Mesendoderm (in vitro differentiated cells): Measurements from ENCODE around the gene P2RX3.
"Not testable (repeated sequence)": the region's sequence is repeated elsewhere in the genome, so short reads cannot be mapped to it uniquely, and the experiment has no call there.

Experiments used
- DNase-seq: peaks from one replicate; pipeline ENCODE4 v3.0.0; 2013
- H2AK5ac ChIP-seq: 2 replicates; pipeline ENCODE4 v1.6.1; 2013; ENCODE audit warnings: low read length, inconsistent platforms
- H2BK120ac ChIP-seq: 2 replicates; pipeline ENCODE4 v1.6.1; 2013; ENCODE audit warnings: low read depth, mild to moderate bottlenecking, low read length, moderate library complexity, mixed read lengths
- H2BK15ac ChIP-seq: replicated peaks from 2 replicates; pipeline ENCODE4 v1.6.1; 2013; ENCODE audit warnings: low read depth, mild to moderate bottlenecking, moderate library complexity
- H2BK5ac ChIP-seq: 2 replicates; pipeline ENCODE4 v1.6.1; 2013; ENCODE audit warnings: low read length, inconsistent platforms
- H3K18ac ChIP-seq: 2 replicates; pipeline ENCODE4 v1.6.1; 2013; ENCODE audit warnings: mild to moderate bottlenecking, low read length, mixed read lengths
- H3K23ac ChIP-seq: one replicate; pipeline ENCODE4 v1.6.1; 2013; ENCODE audit warnings: low read length
- H3K27ac ChIP-seq: 2 replicates; pipeline ENCODE4 v1.5.1; 2013; ENCODE audit warnings: low read depth, mild to moderate bottlenecking, inconsistent platforms, low read length, moderate library complexity
- H3K27me3 ChIP-seq: 2 replicates; pipeline ENCODE4 v1.6.1; 2013; ENCODE audit warnings: low read length, control low read depth, mild to moderate bottlenecking, inconsistent platforms; ENCODE audit not compliant: insufficient read depth, poor library complexity
- H3K36me3 ChIP-seq: 2 replicates; pipeline ENCODE4 v1.6.1; 2013; ENCODE audit warnings: low read length, inconsistent platforms; ENCODE audit not compliant: control insufficient read depth, insufficient read depth
- H3K4ac ChIP-seq: one replicate; pipeline ENCODE4 v1.6.1; 2013; ENCODE audit warnings: low read depth, mild to moderate bottlenecking, low read length, moderate library complexity
- H3K4me1 ChIP-seq: 2 replicates; pipeline ENCODE4 v1.6.1; 2013; ENCODE audit warnings: low read depth, low read length, inconsistent platforms; ENCODE audit not compliant: control insufficient read depth
- H3K4me2 ChIP-seq: 2 replicates; pipeline ENCODE4 v1.6.1; 2013; ENCODE audit warnings: low read length
- H3K4me3 ChIP-seq: 2 replicates; pipeline ENCODE4 v1.5.1; 2013; ENCODE audit warnings: mild to moderate bottlenecking, low read length
- H3K56ac ChIP-seq: one replicate; pipeline ENCODE4 v1.6.1; 2013; ENCODE audit warnings: low read length
- H3K79me1 ChIP-seq: 2 replicates; pipeline ENCODE4 v1.6.1; 2013; ENCODE audit warnings: low read length, inconsistent platforms
- H3K79me2 ChIP-seq: 2 replicates; pipeline ENCODE4 v1.6.1; 2013; ENCODE audit warnings: mild to moderate bottlenecking, low read length; ENCODE audit not compliant: control insufficient read depth, insufficient read depth
- H3K9ac ChIP-seq: 2 replicates; pipeline ENCODE4 v1.6.1; 2013; ENCODE audit warnings: low read length, inconsistent platforms
- H4K5ac ChIP-seq: one replicate; pipeline ENCODE4 v1.6.1; 2013; ENCODE audit warnings: low read length
- H4K8ac ChIP-seq: one replicate; pipeline ENCODE4 v1.6.1; 2013; ENCODE audit warnings: low read depth, mild to moderate bottlenecking, control low read depth, low read length, moderate library complexity
- WGBS: extraction: QIAGEN DNeasy Blood & Tissue Kit; methylation state at CpG from one replicate; pipeline ENCODE4 v1.1.7; 2013; ENCODE audit warnings: low lambda C conversion rate, missing lambda C conversion rate; ENCODE audit not compliant: insufficient coverage; ENCODE audit errors: extremely low coverage; 5-methylcytosine and 5-hydroxymethylcytosine counted together

Gene P2RX3

DNA sequence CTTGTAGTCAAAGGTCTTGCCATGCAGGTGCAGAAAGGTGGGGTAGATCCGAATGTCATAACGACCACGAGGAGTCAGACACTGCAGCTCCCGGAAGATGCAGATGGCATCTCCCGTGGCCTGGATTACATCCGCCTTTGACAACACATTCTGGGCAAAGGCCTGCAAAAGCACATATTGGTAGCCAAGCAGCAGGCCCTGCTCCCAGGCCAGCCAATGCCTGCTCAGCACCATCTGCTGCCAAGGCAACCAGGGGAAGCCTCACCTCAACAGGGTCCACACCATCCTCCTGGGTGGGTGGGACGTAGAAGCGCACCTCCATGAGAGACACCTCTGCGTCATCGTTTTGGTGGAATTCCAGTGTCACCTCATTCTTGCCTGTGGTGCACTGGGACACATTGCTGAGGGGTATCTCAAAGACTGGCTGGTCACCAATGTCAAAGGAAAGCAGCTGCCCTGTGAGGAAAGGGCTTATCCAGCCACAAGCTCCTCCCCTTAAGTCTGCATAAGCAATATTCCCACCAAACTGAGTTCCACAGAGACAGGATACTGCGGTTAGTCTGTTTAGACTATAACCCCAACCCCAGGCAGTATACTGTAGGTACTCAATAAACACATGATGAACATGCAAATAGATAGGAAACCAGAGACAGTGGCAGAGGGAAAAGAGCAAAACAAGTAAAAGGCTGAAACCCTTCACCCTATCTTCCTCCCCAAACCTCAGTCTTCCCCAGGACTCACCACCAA is 5.3 kb upstream of the P2RX3 start:
- Histone ChIP-seq H3K36me3 (peaks cover 25% of the 10 kb centered on the region), H3K4ac (no peak overlapping the region), H3K27me3 (no peaks in the 10 kb centered on the region), H3K27ac (no peak overlapping the region), H3K56ac (no peak overlapping the region), H3K18ac (no peak overlapping the region), H4K5ac (no peak overlapping the region), H3K23ac (no peak overlapping the region), H3K79me2 (peaks cover 29% of the 10 kb centered on the region), H3K4me2 (no peak overlapping the region), H2BK5ac (no peak overlapping the region), H2BK120ac (no peak overlapping the region), H3K4me3 (no peak overlapping the region), H3K79me1 (peaks cover 28% of the 10 kb centered on the region), H3K4me1 (peaks cover 7% of the 10 kb centered on the region), H2BK15ac (no peak overlapping the region), H4K8ac (no peak overlapping the region), H2AK5ac (no peak overlapping the region), H3K9ac (no peak overlapping the region)
- no peak for DNase-seq
- WGBS: no CpG with 5 or more reads among the region's 11 CpGs

DNA sequence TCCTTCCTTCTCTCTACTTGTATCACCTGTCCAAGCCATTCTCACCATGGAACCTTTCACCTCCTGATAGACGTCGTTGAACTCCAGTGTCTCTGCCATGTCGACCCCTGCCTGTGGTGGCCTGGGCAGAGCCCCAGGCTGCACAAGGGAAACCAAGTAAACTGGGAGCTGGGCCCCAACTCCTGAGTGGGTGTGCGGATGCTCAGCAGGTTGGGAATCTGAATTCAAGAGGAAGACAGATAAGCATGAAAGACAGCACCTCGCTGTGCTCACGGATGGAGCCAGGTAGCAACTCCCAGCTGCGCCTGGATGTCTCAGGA is 3.2 kb upstream of the P2RX3 start:
- peak overlapping the region; percentile 88 for H3K4me2 ChIP-seq
- WGBS: no CpG with 5 or more reads among the region's 7 CpGs
- no peak overlapping the region for H2AK5ac ChIP-seq
- peaks cover 19% of the 10 kb centered on the region for H3K36me3 ChIP-seq
- H2BK15ac ChIP-seq: no peak overlapping the region
- DNase-seq: no peak
- H3K18ac ChIP-seq: peak overlapping the region; percentile 91
- peaks cover 7% of the 10 kb centered on the region for H3K4me1 ChIP-seq
- H3K27me3 ChIP-seq: no peaks in the 10 kb centered on the region
- H3K4ac ChIP-seq: peak overlapping the region; percentile 97
- peaks cover 28% of the 10 kb centered on the region for H3K79me1 ChIP-seq
- no peak overlapping the region for H4K5ac ChIP-seq
- H2BK5ac ChIP-seq: no peak overlapping the region
- peaks cover 29% of the 10 kb centered on the region for H3K79me2 ChIP-seq
- peak overlapping the region; percentile 79 for H3K4me3 ChIP-seq
- H2BK120ac ChIP-seq: no peak overlapping the region
- no peak overlapping the region for H3K27ac ChIP-seq
- peak overlapping the region; percentile 89 for H3K56ac ChIP-seq
- H4K8ac ChIP-seq: no peak overlapping the region
- peak overlapping the region; percentile 51 for H3K23ac ChIP-seq
- H3K9ac ChIP-seq: peak overlapping the region; percentile 88

GRCh38 chr11:57335343-57336110 is 2.6 kb upstream of the P2RX3 start, which contains the start of gene SSRP1:
Gene SSRP1, minus strand, starts transcription at chr11:57335892. Its CDS starts 771 bp downstream, at chr11:57335121.
- no peaks in the 10 kb centered on the region for H3K27me3 ChIP-seq
- H3K56ac ChIP-seq: peak within 1 kb of the TSS; percentile 89
- no peak within 1 kb of the TSS for H3K27ac ChIP-seq
- H2AK5ac ChIP-seq: no peak within 1 kb of the TSS
- peak within 1 kb of the TSS; percentile 97 for H3K4ac ChIP-seq
- H3K36me3 ChIP-seq: peaks cover 16% of the 10 kb centered on the region
- H3K18ac ChIP-seq: peak within 1 kb of the TSS; percentile 91
- peaks cover 29% of the 10 kb centered on the region for H3K79me2 ChIP-seq
- peak within 1 kb of the TSS; percentile 79 for H3K4me3 ChIP-seq
- WGBS: no CpG with 5 or more reads among the region's 69 CpGs
- H3K4me1 ChIP-seq: peaks cover 7% of the 10 kb centered on the region
- peak; percentile 95 for DNase-seq
- H3K23ac ChIP-seq: peak within 1 kb of the TSS; percentile 51
- H2BK5ac ChIP-seq: no peak within 1 kb of the TSS
- peak within 1 kb of the TSS; percentile 88 for H3K4me2 ChIP-seq
- H3K9ac ChIP-seq: peak within 1 kb of the TSS; percentile 88
- H3K79me1 ChIP-seq: peaks cover 26% of the 10 kb centered on the region
- no peak within 1 kb of the TSS for H2BK15ac ChIP-seq
- no peak within 1 kb of the TSS for H4K8ac ChIP-seq
- no peak within 1 kb of the TSS for H2BK120ac ChIP-seq
- peak within 1 kb of the TSS; percentile 99 for H4K5ac ChIP-seq

GRCh38 chr11:57336111-57336666 is 2.0 kb upstream of the P2RX3 start:
- no peaks in the 10 kb centered on the region for H3K27me3 ChIP-seq
- DNase-seq: no peak
- peak overlapping the region; percentile 71 for H3K9ac ChIP-seq
- H3K4me3 ChIP-seq: no peak overlapping the region
- H3K56ac ChIP-seq: peak overlapping the region; percentile 85
- peak overlapping the region; percentile 7 for H3K4me2 ChIP-seq
- WGBS: no CpG with 5 or more reads among the region's 12 CpGs
- H3K23ac ChIP-seq: no peak overlapping the region
- H3K27ac ChIP-seq: no peak overlapping the region
- no peak overlapping the region for H2AK5ac ChIP-seq
- no peak overlapping the region for H2BK5ac ChIP-seq
- no peak overlapping the region for H4K8ac ChIP-seq
- H3K4me1 ChIP-seq: peaks cover 7% of the 10 kb centered on the region
- H2BK120ac ChIP-seq: no peak overlapping the region
- no peak overlapping the region for H3K18ac ChIP-seq
- peaks cover 29% of the 10 kb centered on the region for H3K79me2 ChIP-seq
- no peak overlapping the region for H2BK15ac ChIP-seq
- peaks cover 14% of the 10 kb centered on the region for H3K36me3 ChIP-seq
- H3K79me1 ChIP-seq: peaks cover 26% of the 10 kb centered on the region
- peak overlapping the region; percentile 99 for H4K5ac ChIP-seq
- peak overlapping the region; percentile 40 for H3K4ac ChIP-seq

DNA sequence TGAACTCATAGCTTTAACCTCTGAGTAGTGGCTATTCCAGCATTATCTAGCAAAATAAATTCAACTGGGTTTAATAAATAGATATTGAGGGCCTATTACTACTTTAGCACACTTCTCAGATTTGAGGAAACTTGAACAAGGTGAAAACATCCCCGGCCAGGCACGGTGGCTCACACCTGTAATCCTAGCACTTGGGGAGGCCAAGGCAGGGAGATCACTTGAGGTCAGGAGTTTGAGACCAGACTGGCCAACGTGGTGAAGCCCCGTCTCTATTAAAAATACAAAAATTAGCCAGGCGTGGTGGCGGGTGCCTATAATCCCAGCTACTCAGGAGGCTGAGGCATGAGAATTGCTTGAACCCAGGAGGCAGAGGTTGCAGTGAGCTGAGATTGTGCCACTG is 1.3 kb upstream of the P2RX3 start:
- H4K5ac ChIP-seq, H2BK120ac ChIP-seq, H3K4me1 ChIP-seq, H3K27ac ChIP-seq, H3K4me3 ChIP-seq, H3K9ac ChIP-seq, H3K4ac ChIP-seq, H2AK5ac ChIP-seq, DNase-seq, H3K4me2 ChIP-seq, H4K8ac ChIP-seq, H2BK15ac ChIP-seq, H2BK5ac ChIP-seq, H3K27me3 ChIP-seq, H3K56ac ChIP-seq, H3K18ac ChIP-seq, H3K23ac ChIP-seq: not testable (repeated sequence)
- WGBS: no CpG with 5 or more reads among the region's 6 CpGs
- Histone ChIP-seq H3K79me1 (peaks cover 22% of the 10 kb centered on the region), H3K79me2 (peaks cover 29% of the 10 kb centered on the region), H3K36me3 (peaks cover 12% of the 10 kb centered on the region)
